ENCODE results near the gene SH3RF3. TPM values are rescaled to one million over a fixed set of nuclear protein-coding genes. Genes with fewer than 3 reads are reported as not detected.
A peak's percentile ranks its signal among the peaks of the same experiment; 100 is the strongest.

SH3RF3 gene
- total and polyA plus RNA-seq, 2 donors (not counting 1 experiment from before 2014, with no cell fraction given), result 8.3 to 10.1 TPM

DNA sequence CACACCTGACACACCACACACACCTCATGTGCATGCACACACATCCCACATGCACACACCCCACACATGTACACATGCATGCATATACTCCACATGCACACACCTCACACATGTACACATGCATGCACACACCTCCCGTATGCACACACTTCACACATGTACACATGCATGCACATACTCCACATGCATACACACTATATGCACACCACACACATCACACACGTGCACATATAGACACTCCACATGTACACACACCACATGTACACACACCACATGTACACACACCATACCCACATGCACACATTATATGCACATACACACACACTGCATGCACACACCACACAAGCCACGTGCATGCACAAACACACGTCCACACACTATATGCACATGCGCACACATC lies 384.2 kb downstream of the SH3RF3 start:
- no peak overlapping the region for H3K4me2 ChIP-seq (ENCODE audit: extremely low read depth, insufficient read depth, low read length)
- peaks cover 12% of the 10 kb centered on the region for H3K4me1 ChIP-seq (ENCODE audit: control insufficient read depth, extremely low read depth, insufficient read depth, low read length)
- no peaks in the 10 kb centered on the region for H3K9me3 ChIP-seq (ENCODE audit: control insufficient read depth, insufficient read depth, low read depth, low read length)
- no peak for TF ChIP-seq EZH2 (IDR thresholded peaks at IDR 0.05; ENCODE audit: low read length, missing control alignments)
- TF ChIP-seq, protein P1, sequence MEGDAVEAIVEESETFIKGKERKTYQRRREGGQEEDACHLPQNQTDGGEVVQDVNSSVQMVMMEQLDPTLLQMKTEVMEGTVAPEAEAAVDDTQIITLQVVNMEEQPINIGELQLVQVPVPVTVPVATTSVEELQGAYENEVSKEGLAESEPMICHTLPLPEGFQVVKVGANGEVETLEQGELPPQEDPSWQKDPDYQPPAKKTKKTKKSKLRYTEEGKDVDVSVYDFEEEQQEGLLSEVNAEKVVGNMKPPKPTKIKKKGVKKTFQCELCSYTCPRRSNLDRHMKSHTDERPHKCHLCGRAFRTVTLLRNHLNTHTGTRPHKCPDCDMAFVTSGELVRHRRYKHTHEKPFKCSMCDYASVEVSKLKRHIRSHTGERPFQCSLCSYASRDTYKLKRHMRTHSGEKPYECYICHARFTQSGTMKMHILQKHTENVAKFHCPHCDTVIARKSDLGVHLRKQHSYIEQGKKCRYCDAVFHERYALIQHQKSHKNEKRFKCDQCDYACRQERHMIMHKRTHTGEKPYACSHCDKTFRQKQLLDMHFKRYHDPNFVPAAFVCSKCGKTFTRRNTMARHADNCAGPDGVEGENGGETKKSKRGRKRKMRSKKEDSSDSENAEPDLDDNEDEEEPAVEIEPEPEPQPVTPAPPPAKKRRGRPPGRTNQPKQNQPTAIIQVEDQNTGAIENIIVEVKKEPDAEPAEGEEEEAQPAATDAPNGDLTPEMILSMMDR (conservative IDR thresholded peaks at IDR 0.05 in 1 of 2, IDR thresholded peaks at IDR 0.05 in 1 of 2; ENCODE audit: low read depth in 1 of 2, low read length in 2 of 2), result no peak
- no peaks in the 10 kb centered on the region for H3K79me2 ChIP-seq (ENCODE audit: control insufficient read depth, insufficient read depth, low read length)
- no peak overlapping the region for H3K27ac ChIP-seq (ENCODE audit: insufficient read depth, low read length)
- H3K36me3 ChIP-seq (ENCODE audit: control insufficient read depth, insufficient read depth, low read length), result no peaks in the 10 kb centered on the region
- H4K20me1 ChIP-seq (ENCODE audit: control insufficient read depth, extremely low read depth, insufficient read depth, low read length), result no peaks in the 10 kb centered on the region
- no peak for DNase-seq (ENCODE audit: low read depth in 2 of 2)
- H3K27me3 ChIP-seq (ENCODE audit: control insufficient read depth, insufficient read depth, low read length), result no peaks in the 10 kb centered on the region
- H2AFZ ChIP-seq (ENCODE audit: low read length), result no peak overlapping the region
- no peak overlapping the region for H3K4me3 ChIP-seq (replicated peaks in 1 of 4; ENCODE audit: control extremely low read depth in 1 of 4, insufficient read depth in 1 of 4, low read depth in 3 of 4, low read length in 4 of 4)
- no peak overlapping the region for H3K9ac ChIP-seq (ENCODE audit: insufficient read depth, low read length)

- peak overlapping the region; percentile 78 for H3K4me2 ChIP-seq (ENCODE audit: extremely low read depth, insufficient read depth, low read length)
- H3K4me3 ChIP-seq (replicated peaks in 1 of 4; ENCODE audit: control extremely low read depth in 1 of 4, insufficient read depth in 1 of 4, low read depth in 3 of 4, low read length in 4 of 4), result peak overlapping the region in 1 of 4 experiments; percentile 22
- H3K27ac ChIP-seq (ENCODE audit: insufficient read depth, low read length), result peak overlapping the region; percentile 63
- peak; percentile 86 to 93 for DNase-seq (ENCODE audit: low read depth in 2 of 2)
- no peaks in the 10 kb centered on the region for H3K79me2 ChIP-seq (ENCODE audit: control insufficient read depth, insufficient read depth, low read length)
- no peaks in the 10 kb centered on the region for H3K36me3 ChIP-seq (ENCODE audit: control insufficient read depth, insufficient read depth, low read length)
- no peaks in the 10 kb centered on the region for H3K9me3 ChIP-seq (ENCODE audit: control insufficient read depth, insufficient read depth, low read depth, low read length)
- H3K9ac ChIP-seq (ENCODE audit: insufficient read depth, low read length), result peak overlapping the region; percentile 13
- TF ChIP-seq EZH2 (IDR thresholded peaks at IDR 0.05; ENCODE audit: low read length, missing control alignments), result no peak
- TF ChIP-seq, protein P1 (conservative IDR thresholded peaks at IDR 0.05 in 1 of 2, IDR thresholded peaks at IDR 0.05 in 1 of 2; ENCODE audit: low read depth in 1 of 2, low read length in 2 of 2), result no peak
- no peaks in the 10 kb centered on the region for H4K20me1 ChIP-seq (ENCODE audit: control insufficient read depth, extremely low read depth, insufficient read depth, low read length)
- no peaks in the 10 kb centered on the region for H3K27me3 ChIP-seq (ENCODE audit: control insufficient read depth, insufficient read depth, low read length)
- H2AFZ ChIP-seq (ENCODE audit: low read length), result peak overlapping the region; percentile 40
- H3K4me1 ChIP-seq (ENCODE audit: control insufficient read depth, extremely low read depth, insufficient read depth, low read length), result peaks cover 12% of the 10 kb centered on the region
Observed at GRCh38 chr2:109513749-109514588, 385.0 kb downstream of the SH3RF3 start.

DNA sequence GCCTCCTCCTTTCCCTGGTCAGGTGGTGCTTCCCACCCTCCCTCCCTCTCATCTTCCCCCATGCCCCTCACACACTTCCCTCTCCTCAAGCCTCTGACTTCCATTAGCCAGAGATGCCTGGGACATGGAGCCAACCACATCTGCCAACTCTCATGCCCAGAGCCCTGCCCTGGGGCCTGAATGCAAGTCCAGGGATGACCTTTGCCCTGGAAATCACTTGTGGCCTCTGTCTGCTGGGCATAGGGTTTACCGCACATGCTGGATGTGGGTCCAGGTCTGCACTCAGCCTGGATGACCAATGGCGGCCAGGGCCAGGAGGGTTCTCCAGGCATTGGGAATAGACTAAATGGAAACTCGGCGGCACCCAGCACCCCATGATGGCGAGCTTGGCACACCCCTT lies 385.9 kb downstream of the SH3RF3 start:
- no peaks in the 10 kb centered on the region for H4K20me1 ChIP-seq (ENCODE audit: control insufficient read depth, extremely low read depth, insufficient read depth, low read length)
- no peak overlapping the region for H3K4me3 ChIP-seq (replicated peaks in 1 of 4; ENCODE audit: control extremely low read depth in 1 of 4, insufficient read depth in 1 of 4, low read depth in 3 of 4, low read length in 4 of 4)
- no peaks in the 10 kb centered on the region for H3K36me3 ChIP-seq (ENCODE audit: control insufficient read depth, insufficient read depth, low read length)
- H3K27ac ChIP-seq (ENCODE audit: insufficient read depth, low read length), result no peak overlapping the region
- TF ChIP-seq, protein P1 (conservative IDR thresholded peaks at IDR 0.05 in 1 of 2, IDR thresholded peaks at IDR 0.05 in 1 of 2; ENCODE audit: low read depth in 1 of 2, low read length in 2 of 2), result no peak
- no peak for TF ChIP-seq EZH2 (IDR thresholded peaks at IDR 0.05; ENCODE audit: low read length, missing control alignments)
- H3K4me1 ChIP-seq (ENCODE audit: control insufficient read depth, extremely low read depth, insufficient read depth, low read length), result peaks cover 12% of the 10 kb centered on the region
- H3K27me3 ChIP-seq (ENCODE audit: control insufficient read depth, insufficient read depth, low read length), result no peaks in the 10 kb centered on the region
- no peak overlapping the region for H3K4me2 ChIP-seq (ENCODE audit: extremely low read depth, insufficient read depth, low read length)
- H3K9me3 ChIP-seq (ENCODE audit: control insufficient read depth, insufficient read depth, low read depth, low read length), result no peaks in the 10 kb centered on the region
- DNase-seq (ENCODE audit: low read depth in 2 of 2), result no peak
- no peaks in the 10 kb centered on the region for H3K79me2 ChIP-seq (ENCODE audit: control insufficient read depth, insufficient read depth, low read length)
- H3K9ac ChIP-seq (ENCODE audit: insufficient read depth, low read length), result no peak overlapping the region
- H2AFZ ChIP-seq (ENCODE audit: low read length), result no peak overlapping the region

Data from fibroblast of lung (primary cell).